ENCODE data around the gene CPLANE2.
A peak's percentile ranks its signal among the peaks of the same experiment; 100 is the strongest.
"Not testable (repeated sequence)": the region's sequence is repeated elsewhere in the genome, so short reads cannot be mapped to it uniquely, and the experiment has no call there.

The CPLANE2 gene

DNA sequence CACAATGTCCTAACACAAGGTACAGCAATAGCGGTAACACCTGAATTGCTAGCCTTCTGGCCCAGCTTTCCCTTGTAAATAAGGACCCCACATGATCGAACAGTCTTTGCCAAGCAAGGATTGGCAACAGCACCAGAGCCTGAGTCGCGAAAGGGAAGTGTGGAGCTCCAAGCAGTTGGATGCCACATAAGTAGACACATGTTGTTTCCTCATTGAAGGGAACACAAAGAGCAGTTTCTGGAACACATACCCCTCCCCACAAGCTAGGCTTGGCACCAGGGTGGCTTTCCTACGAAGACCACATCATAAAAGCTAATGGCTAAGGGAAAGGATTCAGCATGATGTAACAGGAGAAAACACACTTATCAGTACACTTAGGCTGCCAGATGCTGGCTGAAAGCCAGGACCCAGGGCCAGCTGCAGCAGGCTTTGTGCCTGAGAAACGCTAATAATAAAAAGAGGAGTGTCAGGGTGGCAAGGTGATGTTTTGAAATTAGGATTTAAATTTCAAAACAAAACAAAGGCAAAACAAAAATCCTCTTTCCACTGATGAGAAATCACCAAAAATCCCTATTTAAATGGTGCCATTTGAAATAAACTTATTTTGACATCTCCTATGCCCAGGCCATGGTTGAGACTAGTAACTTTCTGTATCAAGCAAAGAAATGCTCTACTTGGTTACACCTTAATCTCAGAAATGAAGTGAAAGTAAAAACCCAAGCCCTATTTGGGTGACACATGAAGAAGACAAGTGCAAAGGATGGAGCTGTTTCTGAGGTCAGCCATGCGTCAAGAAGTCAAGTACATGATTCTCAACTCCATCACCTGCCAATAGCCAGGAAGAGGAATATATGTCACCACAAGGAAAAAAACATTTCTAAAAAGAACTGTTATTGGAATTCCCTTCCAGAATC is 11.9 kb upstream of the CPLANE2 start:
- DNase-seq (ENCODE audit: low spot score), result no peak

GRCh38 chr1:16248007-16248436 is 11.0 kb upstream of the CPLANE2 start:
- DNase-seq (ENCODE audit: low spot score), result no peak

DNA sequence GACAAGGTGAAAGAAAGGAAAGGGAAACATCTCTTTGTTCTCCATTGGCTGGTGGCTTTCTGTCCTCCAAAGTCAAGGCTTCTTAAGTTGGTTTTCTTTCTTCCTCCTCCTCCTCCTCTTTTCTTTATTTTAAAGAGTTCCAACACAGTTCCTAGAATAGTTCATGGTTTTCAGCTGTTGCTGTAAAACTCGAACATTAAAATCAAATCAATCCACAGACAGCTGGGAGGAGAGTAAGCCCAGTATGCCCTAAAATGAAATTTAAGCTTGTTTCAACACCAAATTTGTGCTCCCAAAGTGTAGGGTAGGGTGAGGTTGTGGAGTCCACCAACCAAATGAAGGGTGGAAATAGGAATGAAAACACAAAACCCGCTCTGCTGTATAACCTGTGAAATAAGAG is 10.5 kb upstream of the CPLANE2 start:
- no peak for DNase-seq (ENCODE audit: low spot score)

GRCh38 chr1:16246961-16247360 is 10.0 kb upstream of the CPLANE2 start:
- DNase-seq (ENCODE audit: low spot score), result no peak

- not testable (repeated sequence) for DNase-seq (ENCODE audit: low spot score)
These were observed 9.3 kb upstream of the CPLANE2 start for GRCh38 chr1:16246239-16246638.

DNA sequence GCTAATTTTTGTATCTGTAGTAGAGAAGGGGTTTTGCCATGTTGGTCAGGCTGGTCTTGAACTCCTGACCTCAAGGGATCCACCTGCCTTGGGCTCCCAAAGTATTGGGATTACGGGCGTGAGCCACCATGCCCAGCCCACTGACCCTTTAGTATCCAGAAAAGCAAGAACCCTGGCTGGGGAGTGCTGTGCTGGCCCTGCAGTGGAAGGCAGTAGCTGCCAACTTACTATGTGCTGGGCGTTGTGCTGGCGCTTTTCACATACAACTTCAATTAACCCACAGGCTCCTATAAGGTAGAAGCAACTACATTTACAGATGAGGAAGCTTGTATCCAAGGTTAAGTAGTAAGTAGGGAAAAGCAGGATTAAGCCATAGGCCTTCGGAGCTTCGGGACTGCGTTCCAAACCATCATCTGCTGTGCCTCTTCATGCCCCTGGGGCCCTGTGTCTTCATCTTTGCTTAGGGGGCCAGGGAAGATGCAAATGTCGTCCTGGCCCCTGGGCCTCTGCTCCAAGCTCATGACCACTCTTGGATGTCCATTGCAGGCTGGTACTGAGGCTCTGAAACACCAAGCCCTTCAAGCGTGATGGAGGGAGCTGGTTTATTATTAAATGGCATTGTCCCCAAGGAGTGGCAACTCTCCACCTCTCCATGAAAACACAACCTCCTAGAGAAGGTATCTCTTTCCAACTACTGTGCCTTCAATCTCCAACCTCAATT is 8.7 kb upstream of the CPLANE2 start:
- no peak for DNase-seq (ENCODE audit: low spot score)

DNA sequence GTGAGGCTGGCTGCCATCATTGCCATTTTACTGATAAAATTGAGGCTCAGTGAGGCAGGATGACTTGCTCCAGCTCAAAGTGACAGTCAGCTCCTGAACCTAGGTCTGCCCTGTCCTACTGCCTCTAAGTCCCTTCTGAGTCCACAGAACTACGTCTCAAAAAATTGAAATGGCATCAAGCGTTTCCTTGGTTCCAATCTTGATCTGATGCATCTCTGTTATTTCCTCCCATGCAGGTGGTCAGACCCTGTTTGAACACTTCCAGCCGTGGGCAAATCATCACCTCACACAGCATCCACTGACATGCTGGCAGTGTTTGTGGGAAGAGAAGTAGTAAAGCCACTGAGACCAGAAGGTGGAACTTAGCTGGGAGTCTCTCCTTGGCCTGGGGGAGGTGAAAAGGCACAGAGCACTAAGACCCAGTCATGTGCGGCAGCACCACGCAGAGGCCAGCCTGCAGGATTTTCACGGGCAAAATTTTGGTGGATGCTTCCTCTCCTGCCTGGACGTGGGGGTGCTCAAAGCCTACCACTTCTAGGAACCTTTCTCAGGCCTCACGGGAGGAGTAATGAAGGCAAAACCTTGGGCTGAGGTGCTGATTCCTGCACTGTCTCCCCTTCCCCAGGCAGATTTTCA is 7.8 kb upstream of the CPLANE2 start:
- no peak for DNase-seq (ENCODE audit: low spot score)

DNA sequence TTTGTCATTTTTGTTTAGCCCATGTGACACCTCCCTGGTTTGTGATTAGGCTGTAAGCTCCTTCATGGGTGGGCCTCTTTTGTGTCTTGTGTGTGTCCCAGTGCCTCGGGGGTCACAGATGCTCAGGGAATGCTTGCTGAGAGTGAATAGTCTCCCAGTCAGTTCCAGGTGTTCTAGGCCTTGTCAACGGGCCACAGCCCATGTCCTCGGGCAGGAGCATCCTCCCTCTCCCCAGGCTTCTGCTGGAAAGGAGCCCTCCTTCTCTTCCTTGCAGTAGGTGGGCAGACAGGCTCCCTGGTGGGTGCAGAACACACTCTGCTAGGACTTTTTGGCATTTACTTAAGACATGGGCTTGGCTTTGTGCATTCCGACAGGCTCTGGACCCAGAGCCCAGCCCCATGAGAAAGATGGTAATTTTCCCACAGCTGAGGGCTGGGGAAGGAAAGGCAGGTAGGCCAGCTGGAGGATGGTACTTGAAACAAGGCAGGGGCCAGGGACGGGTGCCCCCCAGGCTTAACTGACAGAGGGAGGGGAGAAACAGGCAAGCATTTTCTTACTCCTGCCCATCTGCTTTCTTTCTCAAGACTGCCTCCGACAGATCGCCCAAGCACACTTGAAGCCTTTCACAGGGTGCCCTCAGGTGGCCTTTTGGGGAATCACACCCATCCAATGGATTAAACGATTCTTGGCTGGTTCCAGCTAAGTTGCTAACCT is 7.1 kb upstream of the CPLANE2 start:
- DNase-seq (ENCODE audit: low spot score), result peak; percentile 80

DNA sequence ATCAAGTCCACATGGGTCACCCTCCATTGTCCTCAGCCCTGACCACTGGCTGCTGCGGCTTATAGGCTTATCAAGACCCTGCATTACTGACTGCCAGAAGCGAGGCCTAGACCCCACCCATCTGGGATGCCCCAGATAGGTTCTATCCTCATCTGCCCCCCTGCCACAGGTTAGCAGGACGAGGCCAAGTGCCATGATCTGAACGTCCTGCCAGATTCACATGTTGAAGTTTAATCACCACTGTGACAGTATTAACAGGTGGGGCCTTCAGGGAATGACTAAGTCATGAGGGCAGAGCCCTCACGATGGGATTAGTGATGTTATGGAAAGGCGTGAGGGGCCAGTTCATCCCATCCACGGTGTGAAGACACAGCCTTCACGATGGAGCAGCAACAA is 6.2 kb upstream of the CPLANE2 start:
- DNase-seq (ENCODE audit: low spot score), result no peak

GRCh38 chr1:16242556-16243214 is 5.7 kb upstream of the CPLANE2 start:
- DNase-seq (ENCODE audit: low spot score), result no peak

GRCh38 chr1:16241221-16241708 is 4.3 kb upstream of the CPLANE2 start:
- DNase-seq (ENCODE audit: low spot score), result no peak

GRCh38 chr1:16239972-16240491 is 3.0 kb upstream of the CPLANE2 start:
- no peak for DNase-seq (ENCODE audit: low spot score)

- DNase-seq (ENCODE audit: low spot score), result no peak
These were observed 404 bp upstream of the CPLANE2 start for GRCh38 chr1:16237343-16237830.

GRCh38 chr1:16235944-16236510 is 956 bp downstream of the CPLANE2 start:
- no peak for DNase-seq (ENCODE audit: low spot score)

- no peak for DNase-seq (ENCODE audit: low spot score)
These were observed 1.6 kb downstream of the CPLANE2 start for GRCh38 chr1:16235347-16235746.

DNA sequence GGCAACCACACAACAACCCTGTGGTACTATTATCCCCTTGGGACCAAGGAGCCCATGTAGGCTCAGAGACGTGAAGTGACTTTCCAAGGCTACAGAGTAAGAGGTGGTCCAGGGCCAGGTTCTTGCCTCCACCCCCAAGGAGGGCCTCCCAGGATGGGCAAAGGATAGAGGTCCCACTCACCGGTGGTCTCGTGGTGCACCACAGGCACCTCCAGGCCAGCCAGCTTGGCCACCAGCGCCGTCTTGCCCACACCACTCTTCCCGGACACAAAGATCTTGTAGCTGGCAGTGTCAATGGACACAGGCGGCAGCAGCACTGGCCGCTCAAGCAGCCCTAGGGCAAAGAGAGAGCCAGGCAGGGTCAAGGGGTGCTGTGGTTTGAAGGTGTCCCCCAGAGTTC is 3.6 kb downstream of the CPLANE2 start:
- peak; percentile 35 for DNase-seq (ENCODE audit: low spot score)

- DNase-seq (ENCODE audit: low spot score), result peak; percentile 26
These were observed 4.7 kb downstream of the CPLANE2 start for GRCh38 chr1:16232316-16232710.

DNA sequence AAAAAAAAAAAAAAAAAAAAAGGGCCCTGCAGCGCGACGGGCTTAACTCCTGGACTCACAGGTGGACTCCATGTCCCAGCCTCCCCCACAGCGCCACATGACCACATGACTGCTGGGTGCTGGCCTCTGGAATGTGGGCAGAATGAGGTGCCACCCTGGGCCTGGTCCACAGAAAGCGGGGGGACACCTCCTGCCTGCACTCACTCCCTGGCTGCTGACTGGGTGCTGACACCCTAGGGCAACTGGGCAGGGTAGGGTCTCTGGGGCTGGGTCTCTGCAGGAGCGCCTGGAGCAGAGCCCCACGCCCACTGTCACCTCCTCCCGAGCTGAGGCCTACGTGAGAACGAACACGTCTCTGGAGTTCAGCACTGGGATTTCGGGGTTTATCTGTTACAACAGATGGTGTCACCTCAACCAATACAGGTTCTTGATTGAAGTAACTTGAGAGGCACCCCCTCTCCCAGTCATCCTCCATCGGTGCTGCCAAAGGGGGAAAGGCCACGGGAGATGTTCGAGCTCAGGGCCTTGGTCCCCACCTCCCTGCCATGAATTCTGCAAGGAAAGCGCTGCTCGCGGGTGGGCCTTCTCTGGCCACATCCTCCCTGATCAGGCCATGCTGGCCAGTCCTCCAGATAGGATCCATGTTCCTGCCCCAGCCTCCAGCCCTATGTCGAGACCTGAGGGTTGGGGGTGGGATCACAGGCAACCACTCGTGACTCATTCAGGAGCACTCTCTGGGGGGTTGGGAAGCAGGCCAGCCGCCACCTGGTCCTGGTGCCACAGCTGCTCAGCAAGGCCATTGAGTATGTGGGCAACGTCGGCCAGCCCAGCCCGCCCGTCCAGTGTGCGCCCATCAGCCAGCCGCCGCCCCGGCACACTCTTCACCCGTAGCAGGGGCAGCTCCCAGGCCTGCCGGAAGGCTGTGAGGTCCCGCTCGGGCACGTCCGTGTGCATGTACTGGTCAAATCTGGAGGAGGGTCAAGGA is 5.4 kb downstream of the CPLANE2 start:
- DNase-seq (ENCODE audit: low spot score), result no peak

DNA sequence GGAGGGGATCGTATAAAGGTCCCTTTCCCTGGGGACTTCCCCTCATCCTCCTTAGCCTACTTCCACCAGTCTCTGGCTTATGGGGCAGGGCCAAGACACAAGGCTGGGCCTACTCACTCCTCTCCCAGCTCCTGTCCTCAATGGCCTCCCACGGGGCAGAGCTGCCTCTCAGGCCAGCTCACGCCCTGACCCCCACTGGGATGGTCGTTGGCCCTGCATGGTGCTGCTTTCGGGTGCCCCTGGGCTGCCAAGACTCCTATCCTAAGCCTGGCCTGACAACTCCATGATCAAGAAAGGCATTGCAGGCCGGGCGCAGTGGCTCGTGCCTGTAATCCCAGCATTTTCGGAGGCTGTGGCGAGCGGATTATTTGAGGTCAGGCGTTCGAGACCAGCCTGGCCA is 6.2 kb downstream of the CPLANE2 start:
- DNase-seq (ENCODE audit: low spot score), result no peak
